GM23338 (cell line): ENCODE results near the gene BBS4. TPM values are rescaled to one million over a fixed set of nuclear protein-coding genes. Genes with fewer than 3 reads are reported as not detected.

ENCODE experiments used
- ATAC-seq: fragments of 200-7000 bp; cut with Tn5 transposase; 3 replicates; pipeline ENCODE4 v1.9.1; 2020
- DNase-seq: peaks from one replicate; pipeline ENCODE4 v3.0.0-alpha.2; 2015; ENCODE audit warnings: low spot score
- H2AFZ ChIP-seq: fragments of 200-600 bp; sonication (generic); 2 replicates; pipeline ENCODE4 v1.8.0; 2016; ENCODE audit warnings: antibody characterized with exemption, mild to moderate bottlenecking, moderate library complexity
- H3F3A ChIP-seq: fragments of 200-600 bp; sonication (generic); replicated peaks from 2 replicates; pipeline ENCODE4 v1.8.0; 2017; ENCODE audit warnings: antibody characterized with exemption, mixed run types, low read depth
- H3K27ac ChIP-seq: fragments of 200-600 bp; sonication (generic); 2 replicates; pipeline ENCODE4 v1.6.1; 2016; ENCODE audit warnings: low read depth
- H3K27me3 ChIP-seq: fragments of 200-600 bp; sonication (generic); 2 replicates; pipeline ENCODE4 v1.8.0; 2016; ENCODE audit warnings: mild to moderate bottlenecking, mixed run types, moderate library complexity; ENCODE audit not compliant: insufficient read depth
- H3K36me3 ChIP-seq: fragments of 200-600 bp; sonication (generic); 2 replicates; pipeline ENCODE4 v1.8.0; 2016; ENCODE audit warnings: mild to moderate bottlenecking; ENCODE audit not compliant: insufficient read depth
- H3K4me1 ChIP-seq: fragments of 200-600 bp; sonication (generic); 2 replicates; pipeline ENCODE4 v1.8.0; 2016; ENCODE audit warnings: mild to moderate bottlenecking, moderate library complexity; ENCODE audit not compliant: insufficient read depth
- H3K4me2 ChIP-seq: fragments of 200-600 bp; sonication (generic); 2 replicates; pipeline ENCODE4 v1.7.1; 2017; ENCODE audit warnings: mixed run types
- H3K4me3 ChIP-seq: fragments of 200-600 bp; sonication (generic); 2 replicates; pipeline ENCODE4 v1.6.1; 2016; ENCODE audit warnings: mixed run types
- H3K79me2 ChIP-seq: fragments of 200-600 bp; sonication (generic); replicated peaks from 2 replicates; pipeline ENCODE4 v1.8.0; 2017; ENCODE audit warnings: mild to moderate bottlenecking; ENCODE audit not compliant: insufficient read depth
- H3K9me2 ChIP-seq: fragments of 200-600 bp; sonication (generic); 2 replicates; pipeline ENCODE4 v1.8.0; 2017; ENCODE audit not compliant: insufficient read depth
- H4K20me1 ChIP-seq: fragments of 200-600 bp; sonication (generic); replicated peaks from 2 replicates; pipeline ENCODE4 v1.8.0; 2017; ENCODE audit warnings: mild to moderate bottlenecking; ENCODE audit not compliant: insufficient read depth
- H3K27ac Mint-ChIP-seq: 2 replicates; pipeline ENCODE4 v1.8.0; 2020; ENCODE audit warnings: inconsistent platforms, mild to moderate bottlenecking, moderate library complexity, mixed read lengths
- H3K27me3 Mint-ChIP-seq: 3 replicates; pipeline ENCODE4 v1.8.0; 2022; ENCODE audit warnings: low read depth, mild to moderate bottlenecking, moderate library complexity, mixed read lengths, inconsistent platforms; ENCODE audit not compliant: insufficient read depth, poor library complexity
- H3K36me3 Mint-ChIP-seq: 3 replicates; pipeline ENCODE4 v1.8.0; 2021; ENCODE audit warnings: low read depth, mild to moderate bottlenecking, inconsistent platforms, moderate library complexity, mixed read lengths
- H3K4me1 Mint-ChIP-seq: 3 replicates; pipeline ENCODE4 v1.8.0; 2020; ENCODE audit warnings: mild to moderate bottlenecking, inconsistent platforms, mixed read lengths
- H3K4me3 Mint-ChIP-seq: 3 replicates; pipeline ENCODE4 v1.8.0; 2021; ENCODE audit warnings: moderate library complexity, mild to moderate bottlenecking, inconsistent platforms, mixed read lengths
- H3K9me3 Mint-ChIP-seq: 3 replicates; pipeline ENCODE4 v1.8.0; 2020; ENCODE audit warnings: moderate library complexity, mild to moderate bottlenecking, inconsistent platforms, mixed read lengths
- CREB1 ChIP-seq: fragments of 250-450 bp; sonication (Bioruptor Pico); IDR thresholded peaks from 2 replicates; pipeline ENCODE4 v1.5.0; 2020; ENCODE audit warnings: low read depth, mild to moderate bottlenecking, moderate library complexity
- EZH2 ChIP-seq: fragments of 200-600 bp; sonication (generic); IDR thresholded peaks from one replicate; pipeline ENCODE4 v1.8.0; 2017; ENCODE audit warnings: antibody characterized with exemption, mild to moderate bottlenecking, low read depth; ENCODE audit not compliant: unreplicated experiment
- EZH2phosphoT487 ChIP-seq: fragments of 200-600 bp; sonication (generic); IDR thresholded peaks from one replicate; pipeline ENCODE4 v1.8.1; 2018; ENCODE audit warnings: antibody characterized with exemption; ENCODE audit not compliant: unreplicated experiment
- JUNB ChIP-seq: IDR thresholded peaks from one replicate; pipeline ENCODE4 v1.6.1; 2016; ENCODE audit warnings: antibody characterized with exemption; ENCODE audit not compliant: unreplicated experiment
- NANOG ChIP-seq: IDR thresholded peaks from 2 replicates; pipeline ENCODE4 v1.6.1; 2016; ENCODE audit warnings: antibody characterized with exemption, borderline replicate concordance
- ZNF114 ChIP-seq: fragments of 250-450 bp; sonication (Bioruptor Pico); IDR thresholded peaks from 2 replicates; pipeline ENCODE4 v1.5.0; 2020; ENCODE audit warnings: mild to moderate bottlenecking, moderate library complexity
- ZNF331 ChIP-seq: fragments of 250-450 bp; sonication (Bioruptor Pico); IDR thresholded peaks from 2 replicates; pipeline ENCODE4 v1.5.0; 2020; ENCODE audit warnings: low read depth, mild to moderate bottlenecking, moderate library complexity
- ZNF462 ChIP-seq: fragments of 250-450 bp; sonication (Bioruptor Pico); IDR thresholded peaks from 2 replicates; pipeline ENCODE4 v1.5.0; 2020; ENCODE audit warnings: mild to moderate bottlenecking, moderate library complexity
- polyA plus RNA-seq: library from polyadenylated mRNA; unstranded; fragments of >200 nt; fragmentation: Nextera tagmentation; extraction: Ambion mirVana; gene quantifications from 2 replicates; pipeline ENCODE4 v1.2.1, GENCODE V29; 2016
- total RNA-seq: library from RNA; depleted of rRNA; stranded (reverse); fragments of >200 nt; shearing (Covaris generic); gene quantifications from 2 replicates; pipeline ENCODE4 v1.2.3, GENCODE V29; 2014
- TF ChIP-seq, protein P1 (sequence below), 2 experiments: fragments of 200-600 bp in 1 of 2; sonication (generic) in 1 of 2; conservative IDR thresholded peaks; 2 replicates each; pipeline versions ENCODE4 v1.5.1 to v1.6.1; 2016 to 2017; ENCODE audit warnings: antibody characterized with exemption in 2 of 2, low read depth in 2 of 2, mild to moderate bottlenecking in 2 of 2, moderate library complexity in 1 of 2

Gene BBS4
- total and polyA plus RNA-seq, 2 experiments from 2014 or later, result 22.2 to 40.8 TPM

DNA sequence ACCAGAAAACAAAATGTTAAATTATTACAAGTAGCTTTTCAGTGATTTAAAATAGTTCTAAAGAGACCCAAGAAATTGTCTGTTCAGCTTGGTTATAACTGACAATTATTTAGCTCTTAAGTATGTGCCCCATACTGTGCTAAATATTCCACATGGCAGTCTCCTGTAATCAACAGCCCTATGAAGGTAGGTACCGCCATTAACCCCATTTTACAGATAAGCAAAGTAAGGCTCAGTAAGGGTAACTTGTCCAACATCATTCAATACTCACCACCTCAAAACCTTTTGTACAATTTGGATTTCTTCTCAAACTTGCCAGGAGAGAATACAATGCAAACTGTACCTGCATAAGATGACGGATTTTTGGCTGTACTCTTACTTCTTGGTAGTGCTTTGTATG is 63.7 kb downstream of the BBS4 start:
- Histone ChIP-seq H3K27me3 (no peaks in the 10 kb centered on the region), H3K9me2 (no peaks in the 10 kb centered on the region), H3K4me3 (no peak overlapping the region), H3K79me2 (no peaks in the 10 kb centered on the region), H3K36me3 (peaks cover 9% of the 10 kb centered on the region; the same call in 1 of the 2 replicates), H3K27ac (no peak overlapping the region), H4K20me1 (no peaks in the 10 kb centered on the region; the same call in 1 of the 2 replicates), H3K4me2 (no peak overlapping the region), H3F3A (no peaks in the 10 kb centered on the region), H3K4me1 (no peaks in the 10 kb centered on the region), H2AFZ (no peak overlapping the region)
- ATAC-seq (no peak), DNase-seq (no peak)
- H3K4me1 Mint-ChIP-seq, result no peaks in the 10 kb centered on the region
- TF ChIP-seq JUNB, result no peak
- TF ChIP-seq ZNF114 (CRISPR knock-in tag), result no peak
- no peak for TF ChIP-seq EZH2
- no peak for TF ChIP-seq ZNF331
- no peak for TF ChIP-seq CREB1 (CRISPR knock-in tag)
- TF ChIP-seq, protein P1, sequence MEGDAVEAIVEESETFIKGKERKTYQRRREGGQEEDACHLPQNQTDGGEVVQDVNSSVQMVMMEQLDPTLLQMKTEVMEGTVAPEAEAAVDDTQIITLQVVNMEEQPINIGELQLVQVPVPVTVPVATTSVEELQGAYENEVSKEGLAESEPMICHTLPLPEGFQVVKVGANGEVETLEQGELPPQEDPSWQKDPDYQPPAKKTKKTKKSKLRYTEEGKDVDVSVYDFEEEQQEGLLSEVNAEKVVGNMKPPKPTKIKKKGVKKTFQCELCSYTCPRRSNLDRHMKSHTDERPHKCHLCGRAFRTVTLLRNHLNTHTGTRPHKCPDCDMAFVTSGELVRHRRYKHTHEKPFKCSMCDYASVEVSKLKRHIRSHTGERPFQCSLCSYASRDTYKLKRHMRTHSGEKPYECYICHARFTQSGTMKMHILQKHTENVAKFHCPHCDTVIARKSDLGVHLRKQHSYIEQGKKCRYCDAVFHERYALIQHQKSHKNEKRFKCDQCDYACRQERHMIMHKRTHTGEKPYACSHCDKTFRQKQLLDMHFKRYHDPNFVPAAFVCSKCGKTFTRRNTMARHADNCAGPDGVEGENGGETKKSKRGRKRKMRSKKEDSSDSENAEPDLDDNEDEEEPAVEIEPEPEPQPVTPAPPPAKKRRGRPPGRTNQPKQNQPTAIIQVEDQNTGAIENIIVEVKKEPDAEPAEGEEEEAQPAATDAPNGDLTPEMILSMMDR (conservative IDR thresholded peaks at IDR 0.05; ENCODE audit: low read depth in 2 of 2), result no peak
- no peak for TF ChIP-seq EZH2phosphoT487
- no peak for TF ChIP-seq NANOG
- no peak for TF ChIP-seq ZNF462
- peaks cover 8% of the 10 kb centered on the region; the same call in 2 of the 3 replicates for H3K9me3 Mint-ChIP-seq
- no peak overlapping the region for H3K4me3 Mint-ChIP-seq
- H3K27ac Mint-ChIP-seq, result no peak overlapping the region
- peaks cover 30% of the 10 kb centered on the region for H3K36me3 Mint-ChIP-seq
- no peaks in the 10 kb centered on the region for H3K27me3 Mint-ChIP-seq
